GM12874 (cell line): Measurements from ENCODE around the gene PCDHB8.
A peak's percentile ranks its signal among the peaks of the same experiment; 100 is the strongest.
"Not testable (repeated sequence)": the region's sequence is repeated elsewhere in the genome, so short reads cannot be mapped to it uniquely, and the experiment has no call there.

ENCODE experiments used
- CTCF ChIP-seq: IDR thresholded peaks from 2 replicates; pipeline ENCODE4 v1.5.1; 2011; ENCODE audit warnings: low read depth, mild to moderate bottlenecking, control low read depth, low read length, moderate library complexity; ENCODE audit not compliant: insufficient read depth

Gene PCDHB8

DNA sequence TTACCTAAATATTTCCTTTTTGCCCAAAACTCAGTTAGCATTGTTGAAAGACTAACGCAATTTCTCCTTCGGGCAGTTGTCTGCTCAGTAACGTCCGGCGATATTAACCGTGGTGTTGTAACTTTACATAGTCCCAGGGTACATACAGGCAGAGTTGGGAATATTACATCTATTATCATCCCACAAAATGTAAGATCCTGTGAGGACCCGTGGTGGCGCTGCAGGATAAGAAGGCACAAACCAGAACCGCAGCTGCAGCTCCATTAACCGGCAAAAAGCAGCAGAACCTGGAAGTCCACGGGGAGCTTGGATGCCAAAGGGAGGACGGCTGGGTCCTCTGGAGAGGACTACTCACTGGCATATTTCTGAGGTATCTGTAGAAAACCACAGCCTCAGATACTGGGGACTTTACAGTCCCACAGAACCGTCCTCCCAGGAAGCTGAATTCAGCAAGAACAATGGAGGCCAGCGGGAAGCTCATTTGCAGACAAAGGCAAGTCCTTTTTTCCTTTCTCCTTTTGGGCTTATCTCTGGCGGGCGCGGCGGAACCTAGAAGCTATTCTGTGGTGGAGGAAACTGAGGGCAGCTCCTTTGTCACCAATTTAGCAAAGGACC lies at the start of gene PCDHB8:
TSS of gene PCDHB8 (plus strand) at position 214 of the 615 bp plus-strand sequence. CDS start at position 459, 245 bp downstream.
- not testable (repeated sequence) for TF ChIP-seq CTCF

- TF ChIP-seq CTCF = peak; percentile 9; the same call in 1 of the 2 replicates
Measured at GRCh38 chr5:141135030-141135717, 42.4 kb upstream of the PCDHB8 start, which contains the start of gene PCDHB5. TSS of gene PCDHB5 (plus strand) at chr5:141135206. CDS start at chr5:141135435, 229 bp downstream.

- TF ChIP-seq CTCF = no peak
Measured at GRCh38 chr5:141135718-141136266, 41.8 kb upstream of the PCDHB8 start.

GRCh38 chr5:141149812-141150211 lies 27.8 kb upstream of the PCDHB8 start, which contains the start of gene PCDHB6:
TSS of gene PCDHB6 (plus strand) at chr5:141150057. CDS start at chr5:141150258, 201 bp downstream.
- TF ChIP-seq CTCF = no peak

DNA sequence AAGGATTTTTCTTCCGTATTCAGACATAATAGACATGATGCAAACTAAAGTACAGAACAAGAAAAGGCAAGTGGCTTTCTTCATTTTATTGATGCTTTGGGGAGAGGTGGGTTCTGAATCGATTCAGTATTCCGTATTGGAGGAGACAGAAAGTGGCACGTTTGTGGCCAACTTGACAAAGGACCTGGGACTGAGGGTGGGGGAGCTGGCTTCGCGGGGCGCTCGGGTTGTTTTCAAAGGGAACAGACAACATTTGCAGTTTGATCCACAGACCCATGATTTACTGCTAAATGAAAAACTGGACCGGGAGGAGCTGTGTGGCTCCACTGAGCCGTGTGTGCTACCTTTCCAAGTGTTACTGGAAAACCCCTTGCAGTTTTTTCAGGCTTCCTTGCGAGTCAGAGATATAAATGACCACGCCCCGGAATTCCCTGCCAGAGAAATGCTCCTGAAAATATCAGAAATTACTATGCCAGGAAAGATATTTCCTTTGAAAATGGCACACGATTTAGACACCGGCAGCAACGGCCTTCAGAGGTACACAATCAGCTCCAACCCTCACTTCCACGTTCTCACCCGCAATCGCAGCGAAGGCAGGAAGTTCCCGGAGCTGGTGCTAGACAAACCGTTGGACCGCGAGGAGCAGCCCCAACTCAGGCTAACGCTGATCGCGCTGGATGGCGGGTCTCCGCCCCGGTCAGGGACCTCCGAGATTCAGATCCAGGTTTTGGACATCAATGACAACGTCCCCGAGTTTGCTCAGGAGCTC lies 27.2 kb upstream of the PCDHB8 start:
- no peak for TF ChIP-seq CTCF

GRCh38 chr5:141150993-141151325 lies 26.6 kb upstream of the PCDHB8 start:
- TF ChIP-seq CTCF = no peak
